Stimulated activated CD4-positive, alpha-beta T cell treated with anti-CD3 and anti-CD28 coated beads, Interleukin-2, amount 100 ng/mL, for 24 hours (primary cell): Measurements from ENCODE around the gene DNPEP.
"Not testable (repeated sequence)": the region's sequence is repeated elsewhere in the genome, so short reads cannot be mapped to it uniquely, and the experiment has no call there.

Source experiments
- DNase-seq, 2 donors: peaks; one replicate each; pipeline ENCODE4 v3.0.0-alpha.2; 2020

Gene DNPEP

GRCh38 chr2:219398721-219399363, 11.1 kb upstream of the DNPEP start:
- DNase-seq, result no peak

GRCh38 chr2:219396863-219397457, 9.2 kb upstream of the DNPEP start:
- DNase-seq, result no peak

GRCh38 chr2:219395609-219396008, 7.9 kb upstream of the DNPEP start:
- DNase-seq, result no peak

DNA sequence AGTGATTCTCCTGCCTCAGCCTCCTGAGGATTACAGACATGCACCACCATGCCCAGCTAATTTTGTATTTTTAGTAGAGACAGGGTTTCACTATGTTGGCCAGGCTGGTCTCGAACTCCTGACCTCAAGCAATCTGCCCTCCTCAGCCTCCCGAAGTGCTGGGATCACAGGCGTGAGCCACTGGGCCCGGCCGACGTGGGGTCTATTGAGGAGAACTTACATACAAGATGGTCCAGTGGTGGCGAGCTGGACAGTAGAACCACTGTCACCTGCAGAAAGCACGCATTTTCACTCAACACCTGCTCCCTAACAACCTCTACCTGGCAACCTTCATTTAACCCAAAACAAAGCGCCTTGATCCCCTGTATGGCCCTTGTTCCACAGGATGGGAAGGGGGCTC, 7.3 kb upstream of the DNPEP start:
- not testable (repeated sequence) for DNase-seq

GRCh38 chr2:219392754-219393153, 5.0 kb upstream of the DNPEP start:
- DNase-seq, result no peak

DNA sequence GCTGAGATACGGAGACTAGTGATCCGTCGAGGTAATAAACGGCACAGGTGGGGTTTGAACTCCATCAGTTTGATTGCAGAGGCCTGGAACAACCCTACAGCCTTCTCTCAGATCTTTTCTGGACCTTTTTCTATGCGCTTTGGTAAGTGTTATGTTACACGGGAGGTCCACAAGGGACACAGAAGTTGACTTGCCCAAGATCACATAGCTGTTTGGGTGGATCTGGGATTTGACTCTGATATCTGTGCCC, 1.1 kb upstream of the DNPEP start:
- no peak for DNase-seq

DNA sequence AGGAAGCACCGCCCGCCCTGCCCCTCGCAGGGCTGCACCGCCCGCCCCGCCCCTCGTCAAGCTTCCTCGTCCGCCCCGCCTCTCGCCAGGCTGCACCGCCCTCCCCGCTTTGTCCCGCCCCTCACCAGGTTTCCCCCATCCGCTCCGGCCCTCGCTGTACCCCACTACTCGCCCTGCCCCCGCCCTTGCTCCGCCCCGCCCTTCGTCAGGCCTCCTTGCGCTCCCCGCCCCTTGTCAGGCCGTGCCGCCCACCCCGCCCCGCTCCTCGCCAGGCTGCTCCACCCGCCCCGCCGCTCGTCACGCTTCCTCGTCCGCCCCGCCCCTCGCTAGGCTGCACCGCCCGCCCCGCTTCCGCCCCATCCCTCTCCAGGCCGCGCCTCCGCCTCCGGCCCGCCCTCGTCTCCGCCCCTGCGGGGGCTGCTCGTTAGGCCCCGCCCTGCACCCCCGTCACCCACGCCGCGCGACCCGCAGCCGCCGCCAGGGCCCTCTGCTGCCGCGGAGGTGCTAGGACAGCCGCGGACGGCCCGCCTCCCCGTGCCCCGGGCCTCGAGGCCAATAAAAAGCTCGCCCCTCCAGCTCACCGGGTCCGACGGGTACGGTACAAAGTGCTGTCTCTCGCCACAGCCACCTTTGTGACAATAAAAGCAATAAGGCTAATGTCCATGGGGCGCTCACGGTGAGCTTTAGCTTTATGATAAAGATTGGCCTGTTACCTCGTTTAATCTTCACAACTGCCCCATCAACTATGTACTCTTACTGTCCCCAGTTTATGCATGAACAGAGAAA, 602 bp upstream of the DNPEP start:
- peak; percentile 99 for DNase-seq

DNA sequence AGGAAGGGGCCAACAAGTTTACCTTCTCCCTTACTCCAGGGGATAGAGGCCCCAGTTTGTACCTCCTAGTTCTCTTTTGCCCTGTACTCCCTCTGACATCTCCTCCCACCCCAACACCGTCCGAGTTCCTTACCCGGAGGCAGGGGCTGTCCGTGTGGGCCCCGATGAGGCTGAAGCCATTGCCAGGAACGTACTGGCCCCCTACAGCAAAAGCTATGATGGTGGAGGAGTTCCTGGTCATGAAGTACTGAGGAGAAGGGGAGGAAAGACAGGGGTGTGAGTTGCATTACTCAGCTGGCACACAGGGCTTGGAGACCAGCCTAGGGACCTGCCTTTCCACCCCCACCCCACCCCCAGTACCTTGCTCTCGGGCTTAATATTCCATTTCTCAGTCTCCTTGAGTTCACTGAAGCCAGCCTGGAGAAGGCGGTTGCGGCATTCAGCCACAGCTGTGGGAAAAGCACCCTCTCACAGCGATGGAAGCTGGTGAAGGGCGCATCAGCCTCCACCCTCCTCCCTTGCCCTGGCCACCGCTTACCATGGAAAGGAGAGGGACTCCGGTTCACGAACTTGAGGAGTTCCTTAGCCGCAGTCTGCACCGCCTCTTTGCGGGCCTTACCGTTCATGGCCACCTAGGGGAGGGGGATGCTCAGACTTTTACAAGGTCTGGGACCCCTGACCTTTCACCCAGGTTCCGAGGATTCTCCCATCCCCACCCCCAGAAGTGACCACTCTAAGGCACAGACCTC, 1.0 kb downstream of the DNPEP start:
- DNase-seq, result peak; percentile 18 to 30

- DNase-seq, result no peak
These were observed 1.7 kb downstream of the DNPEP start for GRCh38 chr2:219385958-219386520.

GRCh38 chr2:219384859-219385258, 2.9 kb downstream of the DNPEP start:
- no peak for DNase-seq

DNA sequence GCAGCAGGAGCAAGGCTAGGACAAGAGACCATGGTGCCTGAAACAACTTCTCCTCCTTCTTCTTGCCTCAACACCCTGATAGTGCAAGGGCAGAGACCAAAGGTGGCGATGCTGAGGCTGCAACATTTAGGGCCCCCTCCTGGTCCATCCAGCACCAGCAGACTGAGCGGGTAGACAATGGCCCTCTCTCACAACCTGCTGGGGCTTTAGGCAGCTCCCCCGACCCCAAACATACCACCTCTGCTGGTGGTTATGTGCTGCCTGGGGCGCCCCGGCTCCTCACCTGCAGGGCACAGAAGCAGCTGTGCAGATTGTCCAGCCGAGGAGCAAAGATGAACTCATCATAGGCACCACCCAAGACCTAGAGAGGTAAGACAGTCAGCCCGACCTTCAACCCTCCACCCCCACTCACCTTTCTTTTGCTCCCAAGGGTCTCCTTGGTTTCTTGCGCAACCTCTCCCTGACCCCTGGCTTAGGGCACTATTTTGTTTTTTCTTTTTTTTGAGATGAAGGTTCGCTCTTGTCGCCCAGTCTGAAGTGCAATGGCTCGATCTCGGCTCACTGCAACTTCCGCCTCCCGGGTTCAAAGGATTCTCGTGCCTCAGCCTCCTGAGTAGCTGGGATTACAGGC, 3.5 kb downstream of the DNPEP start:
- DNase-seq, result no peak

DNA sequence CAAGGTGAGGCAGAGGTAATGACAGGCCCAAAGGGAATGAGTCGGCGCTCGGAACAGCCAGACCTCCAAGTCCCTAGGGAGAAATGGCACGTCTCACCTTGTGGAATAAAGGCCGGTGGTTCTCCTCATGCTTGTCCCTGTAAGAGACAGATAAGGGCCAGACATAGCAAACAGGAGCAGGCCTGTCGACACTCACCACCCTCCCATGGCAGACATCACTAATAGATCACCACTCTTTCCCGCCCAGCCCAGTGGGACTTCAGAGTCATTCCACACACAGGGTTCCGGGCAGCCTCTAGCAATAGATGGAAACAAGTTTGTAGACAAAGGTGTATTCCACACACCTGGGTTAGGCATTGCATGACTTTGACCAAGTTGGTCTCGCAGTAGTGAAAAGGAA, 6.3 kb downstream of the DNPEP start:
- no peak for DNase-seq

DNA sequence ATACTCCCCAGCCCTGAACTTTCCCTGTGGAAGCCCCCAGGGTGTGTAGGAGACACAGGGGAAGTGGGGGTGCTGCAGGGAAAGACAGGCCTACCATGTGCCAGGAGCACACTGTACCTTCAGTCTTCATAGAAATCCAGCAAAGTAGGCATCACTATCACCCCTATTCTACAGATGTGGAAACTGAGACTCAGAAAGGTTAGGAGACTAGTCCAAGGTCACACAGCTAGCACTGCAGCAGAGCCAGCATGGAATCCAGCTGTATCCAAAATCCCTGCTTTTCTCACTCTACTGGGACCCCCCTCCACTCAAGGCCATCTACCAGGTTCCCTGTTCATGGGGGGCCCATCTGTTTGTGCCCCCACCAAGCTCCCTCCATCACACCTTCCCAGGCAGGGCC, 6.8 kb downstream of the DNPEP start:
- no peak for DNase-seq

DNA sequence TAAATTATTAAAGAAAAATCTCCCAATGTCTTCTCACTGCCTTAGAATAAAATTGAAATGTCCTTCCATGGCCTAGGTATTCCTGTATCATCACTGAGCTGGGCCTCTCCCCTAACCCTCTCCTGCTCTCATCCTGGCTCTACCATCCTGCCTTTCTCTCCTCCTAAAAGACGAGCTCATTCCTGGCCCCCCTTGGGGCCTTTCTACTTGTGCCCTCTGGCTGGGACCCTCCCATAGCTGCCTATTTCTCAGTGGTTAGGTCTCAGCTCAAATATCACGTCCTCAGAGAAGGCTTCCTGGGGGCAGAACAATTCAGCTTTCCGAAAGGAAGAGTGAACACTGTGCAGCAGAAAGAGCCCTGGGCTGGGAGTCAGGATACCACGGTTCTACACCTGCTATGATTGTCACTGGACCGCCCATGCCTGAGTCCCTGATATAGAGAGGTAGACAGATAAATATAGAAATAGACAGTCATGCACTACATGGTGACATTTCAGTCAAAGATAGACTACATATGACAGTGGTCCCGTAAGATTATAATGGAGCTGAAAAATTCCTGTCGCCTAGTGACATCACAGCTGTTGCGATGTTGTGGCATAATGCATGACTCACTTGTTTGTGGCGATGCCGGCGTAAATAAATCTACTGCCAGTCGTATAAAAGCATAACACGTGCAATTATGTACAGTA, 9.4 kb downstream of the DNPEP start:
- DNase-seq, result no peak

DNA sequence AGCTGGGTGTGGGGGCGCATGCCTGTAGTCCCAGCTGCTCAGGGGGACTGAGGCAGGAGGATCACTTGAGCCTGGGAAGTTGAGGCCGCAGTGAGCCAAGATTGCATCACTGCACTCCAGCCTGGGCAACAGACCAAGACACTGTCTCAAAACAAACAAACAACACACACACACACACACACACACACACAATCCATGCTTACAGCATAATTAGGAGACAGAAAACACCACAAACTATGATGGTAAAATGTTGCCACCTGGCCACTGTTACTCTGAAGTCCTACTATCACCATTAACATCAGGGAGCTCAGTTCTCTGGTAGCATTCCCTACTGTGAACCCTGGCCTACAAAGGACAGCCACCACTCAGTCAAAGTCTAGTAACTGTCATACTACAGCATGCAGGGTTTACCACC, 18.3 kb downstream of the DNPEP start:
- no peak for DNase-seq

DNA sequence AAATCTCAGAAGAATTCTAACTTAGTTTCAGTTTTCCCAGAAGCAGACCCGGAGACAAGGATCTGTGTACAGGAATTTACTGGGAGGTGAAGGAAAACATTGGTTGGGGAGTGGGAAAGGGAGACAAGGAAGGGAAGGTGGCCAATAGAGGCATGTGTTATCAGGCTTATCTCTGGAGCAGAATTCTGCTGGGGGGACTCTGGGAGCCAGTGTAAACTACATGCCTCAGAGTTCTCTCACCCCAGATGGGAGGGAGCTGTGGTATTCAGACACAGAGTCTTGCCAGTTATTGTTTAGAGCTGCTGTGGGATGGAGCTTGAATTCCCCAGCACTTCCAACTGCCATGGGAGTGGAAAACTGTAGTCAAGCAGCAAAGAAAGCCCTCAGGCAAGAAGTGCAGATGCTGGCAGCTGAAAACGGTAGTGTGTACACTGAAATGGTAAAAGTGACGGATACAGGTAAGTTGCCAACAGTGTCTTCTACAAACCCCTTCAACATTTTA, 19.0 kb downstream of the DNPEP start:
- no peak for DNase-seq

DNA sequence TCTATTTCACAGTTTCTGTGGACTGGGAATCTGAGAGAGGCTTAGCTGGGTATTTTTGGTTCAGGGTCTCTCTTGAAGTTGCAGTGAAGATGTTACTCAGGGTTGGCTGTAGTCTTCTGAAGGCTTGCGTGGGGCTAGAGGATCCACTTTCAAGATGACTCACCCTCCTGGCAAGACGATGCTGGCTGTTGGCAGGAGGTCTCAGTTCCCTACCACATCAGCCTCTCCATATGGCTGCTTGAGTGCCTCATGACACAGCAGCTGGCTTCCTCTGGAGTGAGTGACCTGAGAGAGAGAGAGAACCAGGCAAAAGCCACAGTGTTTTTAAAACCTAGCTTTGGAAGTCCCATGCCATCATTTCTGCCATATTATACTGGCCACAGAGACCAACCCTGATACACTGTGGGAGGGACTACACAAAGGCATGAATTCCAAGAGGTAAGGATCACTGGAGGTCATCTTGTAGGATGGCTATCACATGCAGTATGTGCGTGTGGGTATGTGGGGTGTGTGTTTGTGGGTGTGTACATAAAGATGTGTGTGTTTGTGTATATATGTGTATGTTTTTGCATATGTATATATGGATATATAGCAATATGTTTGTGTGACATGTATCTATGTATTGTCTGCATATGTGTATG, 25.1 kb downstream of the DNPEP start:
- DNase-seq, result no peak

- no peak for DNase-seq
These were observed 25.6 kb downstream of the DNPEP start for GRCh38 chr2:219362072-219362471.

DNA sequence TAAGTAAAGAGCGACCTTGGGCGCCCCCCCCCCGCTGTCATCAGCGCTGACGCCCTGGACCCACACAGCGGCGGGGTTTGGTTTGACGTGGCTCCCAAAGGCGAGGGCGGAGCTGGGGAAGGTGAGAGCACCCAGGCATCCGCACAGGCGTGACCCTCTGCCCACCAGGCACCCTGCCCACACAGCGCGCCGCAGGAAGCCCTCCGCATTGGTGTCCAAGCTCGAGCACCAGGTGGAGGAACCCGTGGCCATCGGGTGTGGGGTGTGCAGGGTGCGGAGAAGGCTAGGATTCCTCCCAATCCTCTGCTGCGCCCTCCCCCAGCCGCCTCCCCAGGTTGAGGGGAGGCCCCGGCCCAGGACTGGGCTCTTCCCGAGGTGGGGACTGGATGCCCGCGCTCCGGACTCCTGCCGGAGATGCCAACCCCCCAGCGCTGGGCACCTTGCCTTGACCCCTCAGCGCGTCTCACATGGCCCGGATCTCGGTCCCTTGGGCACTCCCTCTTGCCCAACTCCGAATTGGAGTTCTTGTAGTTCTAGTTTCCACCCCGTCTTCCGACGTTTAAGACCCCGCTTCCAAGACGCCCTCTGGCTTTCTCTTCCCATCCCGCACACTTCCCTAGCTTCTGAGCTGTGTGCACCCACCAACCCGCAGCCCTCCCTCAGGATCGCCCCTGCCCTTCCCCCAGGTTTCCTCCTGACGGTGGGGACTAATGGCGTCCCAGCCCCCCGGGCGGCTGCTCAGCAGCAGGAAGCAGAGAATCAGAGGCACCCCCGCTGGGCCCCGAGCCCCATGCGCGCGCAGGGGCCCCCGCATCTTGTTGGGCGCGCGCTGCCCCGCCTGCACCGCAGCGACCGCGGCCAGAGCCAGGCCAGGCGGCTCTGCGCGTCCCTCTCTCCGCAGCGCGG, 29.3 kb downstream of the DNPEP start:
- DNase-seq, result peak in 1 of 2 donors; percentile 44

- DNase-seq, result no peak
These were observed 30.9 kb downstream of the DNPEP start for GRCh38 chr2:219356834-219357233.

GRCh38 chr2:219354582-219354981, 33.1 kb downstream of the DNPEP start:
- no peak for DNase-seq
